Germinal center (tissue), 1 donor: ENCODE measurements around the gene TTLL8.
A peak's percentile ranks its signal among the peaks of the same experiment; 100 is the strongest.

Experiments
- DNase-seq: peaks from one replicate; pipeline ENCODE4 v3.0.0; 2012; ENCODE audit warnings: mixed read lengths, low spot score

Gene TTLL8

GRCh38 chr22:50061141-50061823, 3.2 kb upstream of the TTLL8 start:
- no peak for DNase-seq

- no peak for DNase-seq
Observed at GRCh38 chr22:50060441-50061140, 2.5 kb upstream of the TTLL8 start.

DNA sequence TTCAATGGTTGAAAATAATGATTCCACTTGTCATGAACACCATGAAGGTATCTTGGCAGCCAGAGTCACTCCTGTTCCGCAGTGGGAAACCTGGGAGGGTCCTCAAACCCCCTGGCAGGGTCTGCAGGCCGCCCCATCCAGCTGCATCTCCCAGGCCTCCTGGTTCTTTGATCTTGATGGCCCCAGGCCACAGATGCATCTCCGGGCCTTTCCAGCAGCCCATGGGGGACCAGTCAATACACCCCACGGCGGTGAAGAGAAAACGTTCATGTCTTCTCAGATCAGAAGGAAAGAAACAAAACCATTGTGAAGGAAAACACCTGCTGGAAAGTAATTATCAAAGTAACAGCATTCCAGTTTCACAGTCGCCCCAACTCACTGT, 1.8 kb upstream of the TTLL8 start:
- DNase-seq, result no peak

DNA sequence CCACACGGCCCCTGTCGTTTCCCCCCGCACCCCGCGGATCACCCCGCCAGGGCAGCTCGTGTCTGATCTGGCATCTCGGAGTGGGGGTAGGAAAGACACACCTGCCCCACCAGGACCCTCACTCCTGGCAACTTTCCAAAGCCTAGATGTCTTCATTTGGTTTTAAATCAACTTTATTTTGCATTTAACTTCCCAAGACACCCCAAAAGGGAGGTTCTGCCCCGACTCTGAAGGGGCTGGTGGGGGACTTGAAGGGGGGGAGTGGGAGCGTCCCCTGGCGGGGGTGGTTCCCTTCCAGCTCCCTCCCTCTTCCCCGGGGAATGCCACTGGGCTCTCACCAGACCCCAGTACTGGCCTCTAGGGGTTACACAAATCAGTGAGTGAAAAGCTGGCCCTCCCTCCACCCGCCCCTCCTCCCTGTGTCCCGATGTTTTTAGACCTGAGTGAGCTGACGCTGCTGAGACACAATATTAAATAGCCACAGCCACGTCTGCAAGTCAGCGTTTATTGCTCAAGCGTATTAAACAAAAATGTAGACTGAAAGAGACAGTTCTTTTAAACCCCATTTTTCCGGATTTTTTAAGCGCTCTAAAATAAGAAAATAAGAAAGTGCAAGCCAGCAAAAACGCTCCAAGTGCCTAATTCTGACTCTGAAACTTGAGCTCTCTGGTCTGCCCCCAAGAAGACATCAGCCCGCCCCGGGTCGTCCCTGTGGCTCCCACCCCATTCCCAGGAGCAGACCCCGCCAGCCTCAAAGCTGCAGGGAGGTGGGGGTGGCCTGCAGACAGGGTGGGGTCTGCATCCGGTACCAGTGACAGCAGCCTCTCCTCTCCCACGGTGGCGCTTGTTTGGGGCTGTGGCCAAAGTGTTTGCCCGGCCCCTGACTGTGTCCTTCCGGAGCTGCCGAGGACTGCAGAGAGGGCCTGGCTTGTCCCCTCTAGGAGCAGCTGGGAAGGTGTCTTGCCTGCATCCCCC, 1.1 kb upstream of the TTLL8 start:
- DNase-seq, result peak; percentile 72

GRCh38 chr22:50057278-50058060, 629 bp downstream of the TTLL8 start:
- DNase-seq, result no peak

GRCh38 chr22:50056214-50056972, 1.7 kb downstream of the TTLL8 start:
- DNase-seq, result peak; percentile 84

GRCh38 chr22:50053861-50054260, 4.2 kb downstream of the TTLL8 start:
- no peak for DNase-seq

- DNase-seq, result no peak
Observed at GRCh38 chr22:50051930-50052329, 6.2 kb downstream of the TTLL8 start.

DNA sequence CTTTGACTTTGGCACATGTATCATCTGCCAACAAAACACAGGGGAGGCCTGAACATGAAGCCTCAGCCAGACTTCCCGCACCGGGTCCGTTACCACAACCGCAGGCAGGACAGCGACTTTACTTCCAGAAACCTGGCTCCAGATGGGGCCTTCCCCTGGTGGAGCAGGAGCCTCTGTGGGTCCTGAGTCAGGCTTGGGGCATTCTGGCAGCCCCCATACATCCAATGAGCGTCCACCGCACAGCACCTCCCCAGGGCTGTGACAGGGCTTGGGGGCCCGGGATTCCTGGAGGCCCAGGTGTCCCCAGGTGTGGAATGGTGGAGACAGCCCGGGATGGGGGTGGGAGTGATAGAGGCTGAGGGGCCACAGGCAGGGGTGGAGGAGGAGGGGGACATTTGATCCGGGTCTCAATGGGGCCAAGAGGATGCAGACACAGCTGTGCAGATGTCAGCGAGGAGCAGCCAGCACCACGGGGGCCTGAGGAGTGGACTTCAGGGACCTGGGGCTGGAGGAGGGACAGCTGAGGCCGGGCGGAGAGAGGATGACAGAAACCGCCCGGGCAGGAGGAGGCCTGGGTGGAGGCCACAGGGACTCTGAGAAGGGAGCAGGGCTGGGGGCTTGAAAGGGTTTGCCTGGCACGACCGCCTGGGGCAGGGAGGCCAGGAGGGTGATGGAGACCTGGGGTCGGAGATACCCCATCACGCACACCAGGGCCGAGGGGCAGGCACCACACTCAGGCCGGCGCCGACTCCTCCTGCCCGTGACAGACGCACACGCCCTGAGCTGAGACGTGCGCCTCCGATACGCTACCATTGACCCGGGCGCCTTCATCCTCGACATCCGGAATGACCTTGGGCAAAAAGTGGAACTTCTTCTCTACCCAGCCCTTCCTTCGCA, 8.6 kb downstream of the TTLL8 start:
- DNase-seq, result no peak

GRCh38 chr22:50048836-50049235, 9.3 kb downstream of the TTLL8 start:
- DNase-seq, result no peak

DNA sequence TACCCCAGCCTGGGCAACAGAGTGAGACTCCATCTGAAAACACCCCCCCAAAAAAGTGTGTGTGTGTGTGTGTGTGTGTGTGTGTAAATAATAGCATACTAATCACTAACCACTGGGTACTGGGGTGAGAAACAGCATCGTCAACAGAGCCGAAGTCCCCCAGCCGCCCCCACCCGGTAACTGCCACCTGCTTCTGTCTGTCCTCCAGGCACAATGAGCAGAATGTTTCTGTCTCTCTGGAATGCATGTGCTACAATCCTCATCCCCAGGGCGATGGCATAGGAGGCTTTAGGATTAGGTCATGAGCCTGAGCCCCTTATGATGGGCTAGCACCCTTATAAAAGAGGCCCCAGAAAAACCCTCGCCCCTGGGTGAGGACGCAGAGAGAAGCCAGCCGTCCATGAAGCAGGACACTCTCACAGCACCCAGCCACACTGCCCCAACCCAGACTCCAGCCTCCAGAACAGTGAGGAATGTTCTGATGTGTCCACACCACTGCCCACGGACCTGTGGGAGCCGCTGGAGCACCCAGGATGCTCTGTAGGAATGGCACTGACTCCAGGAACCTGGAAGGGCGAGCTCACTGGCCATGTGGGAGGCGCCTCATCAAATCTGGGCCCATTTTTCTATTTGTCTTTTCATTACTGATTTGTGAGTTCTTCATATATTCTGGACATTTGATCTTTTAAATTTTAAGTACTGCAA, 9.9 kb downstream of the TTLL8 start:
- DNase-seq, result no peak

- DNase-seq, result no peak
Observed at GRCh38 chr22:50047346-50047745, 10.8 kb downstream of the TTLL8 start.

- DNase-seq, result no peak
Observed at GRCh38 chr22:50046481-50047245, 11.4 kb downstream of the TTLL8 start.

- DNase-seq, result no peak
Observed at GRCh38 chr22:50046019-50046415, 12.1 kb downstream of the TTLL8 start.

- no peak for DNase-seq
Observed at GRCh38 chr22:50045211-50046018, 12.7 kb downstream of the TTLL8 start.

GRCh38 chr22:50044485-50045118, 13.5 kb downstream of the TTLL8 start:
- no peak for DNase-seq

GRCh38 chr22:50041361-50042065, 16.6 kb downstream of the TTLL8 start:
- no peak for DNase-seq
